GM10266 (cell line): Measurements from ENCODE around the gene TMC3.

ENCODE experiments used
- DNase-seq: peaks from one replicate; pipeline ENCODE4 v3.0.0; 2012; ENCODE audit errors: extremely low spot score
- CTCF ChIP-seq: IDR thresholded peaks from 2 replicates; pipeline ENCODE4 v1.5.1; 2012; ENCODE audit warnings: mild to moderate bottlenecking, low read depth; ENCODE audit not compliant: control insufficient read depth, insufficient read depth; ENCODE audit errors: missing control alignments

TMC3 gene

GRCh38 chr15:81398456-81398855, 24.4 kb upstream of the TMC3 start:
- no peak for DNase-seq
- TF ChIP-seq CTCF: no peak

GRCh38 chr15:81394603-81395002, 20.6 kb upstream of the TMC3 start:
- no peak for TF ChIP-seq CTCF
- no peak for DNase-seq

- no peak for DNase-seq
- no peak for TF ChIP-seq CTCF
Measured at GRCh38 chr15:81391657-81392056, 17.6 kb upstream of the TMC3 start.

- TF ChIP-seq CTCF: no peak
- DNase-seq: no peak
Measured at GRCh38 chr15:81388436-81388770, 14.4 kb upstream of the TMC3 start.

GRCh38 chr15:81387621-81388435, 13.8 kb upstream of the TMC3 start:
- no peak for TF ChIP-seq CTCF

GRCh38 chr15:81386947-81387346, 12.9 kb upstream of the TMC3 start:
- no peak for TF ChIP-seq CTCF
- DNase-seq: no peak

More at GRCh38 chr15:81387621-81388435, 13.8 kb upstream of the TMC3 start:
- DNase-seq: no peak

- DNase-seq: no peak
- no peak for TF ChIP-seq CTCF
Measured at GRCh38 chr15:81385721-81386076, 11.7 kb upstream of the TMC3 start.
